Measurements from ENCODE around the gene SLC7A4.

SLC7A4 gene

GRCh38 chr22:21078916-21079315 lies 46.6 kb upstream of the SLC7A4 start:
- H3K4me3 ChIP-seq (ENCODE audit: low read length) = no peak overlapping the region
- H3K4me2 ChIP-seq (ENCODE audit: low read length) = no peak overlapping the region
- H3K27me3 ChIP-seq (ENCODE audit: low read depth, low read length) = no peaks in the 10 kb centered on the region
- H3K79me2 ChIP-seq (ENCODE audit: low read length) = no peaks in the 10 kb centered on the region
- no peak overlapping the region for H2AFZ ChIP-seq (ENCODE audit: low read depth, low read length)
- no peaks in the 10 kb centered on the region for H3K36me3 ChIP-seq (replicated peaks; ENCODE audit: low read depth, low read length)
- no peaks in the 10 kb centered on the region for H4K20me1 ChIP-seq (ENCODE audit: insufficient read depth, low read length)
- no peak for TF ChIP-seq EZH2phosphoT487 (IDR thresholded peaks at IDR 0.05; ENCODE audit: low read depth)
- no peaks in the 10 kb centered on the region for H3K9me3 ChIP-seq (ENCODE audit: insufficient read depth, low read length)
- no peaks in the 10 kb centered on the region for H3K4me1 ChIP-seq (ENCODE audit: low read length)
- no peak overlapping the region for H3K27ac ChIP-seq (ENCODE audit: low read length)
- no peak overlapping the region for H3K9ac ChIP-seq (ENCODE audit: low read length)

- H3K4me2 ChIP-seq (ENCODE audit: low read length) = no peak overlapping the region
- no peaks in the 10 kb centered on the region for H3K4me1 ChIP-seq (ENCODE audit: low read length)
- no peak overlapping the region for H2AFZ ChIP-seq (ENCODE audit: low read depth, low read length)
- H3K9ac ChIP-seq (ENCODE audit: low read length) = no peak overlapping the region
- H3K36me3 ChIP-seq (replicated peaks; ENCODE audit: low read depth, low read length) = no peaks in the 10 kb centered on the region
- H3K27ac ChIP-seq (ENCODE audit: low read length) = no peak overlapping the region
- TF ChIP-seq CTCF (IDR thresholded peaks at IDR 0.05; ENCODE audit: low read depth, low read length) = no peak
- no peak for TF ChIP-seq EZH2phosphoT487 (IDR thresholded peaks at IDR 0.05; ENCODE audit: low read depth)
- H3K9me3 ChIP-seq (ENCODE audit: insufficient read depth, low read length) = no peaks in the 10 kb centered on the region
- H3K79me2 ChIP-seq (ENCODE audit: low read length) = no peaks in the 10 kb centered on the region
- H4K20me1 ChIP-seq (ENCODE audit: insufficient read depth, low read length) = no peaks in the 10 kb centered on the region; the same call in 1 of the 2 replicates
- no peak overlapping the region for H3K4me3 ChIP-seq (ENCODE audit: low read length)
- peaks cover 8% of the 10 kb centered on the region; the same call in 1 of the 2 replicates for H3K27me3 ChIP-seq (ENCODE audit: low read depth, low read length)
Measured at GRCh38 chr22:21077884-21078508, 45.6 kb upstream of the SLC7A4 start.

GRCh38 chr22:21076912-21077625 lies 44.7 kb upstream of the SLC7A4 start:
- TF ChIP-seq CTCF (IDR thresholded peaks at IDR 0.05; ENCODE audit: low read depth, low read length) (no peak), EZH2phosphoT487 (IDR thresholded peaks at IDR 0.05; ENCODE audit: low read depth) (no peak)
- Histone ChIP-seq H2AFZ (ENCODE audit: low read depth, low read length) (no peak overlapping the region), H3K9me3 (ENCODE audit: insufficient read depth, low read length) (no peaks in the 10 kb centered on the region), H3K4me1 (ENCODE audit: low read length) (no peaks in the 10 kb centered on the region), H3K27me3 (ENCODE audit: low read depth, low read length) (peaks cover 15% of the 10 kb centered on the region), H3K36me3 (replicated peaks; ENCODE audit: low read depth, low read length) (no peaks in the 10 kb centered on the region), H4K20me1 (ENCODE audit: insufficient read depth, low read length) (no peaks in the 10 kb centered on the region; the same call in 1 of the 2 replicates), H3K4me3 (ENCODE audit: low read length) (no peak overlapping the region), H3K79me2 (ENCODE audit: low read length) (no peaks in the 10 kb centered on the region), H3K9ac (ENCODE audit: low read length) (no peak overlapping the region), H3K27ac (ENCODE audit: low read length) (no peak overlapping the region), H3K4me2 (ENCODE audit: low read length) (no peak overlapping the region)

GRCh38 chr22:21075516-21076138 lies 43.3 kb upstream of the SLC7A4 start:
- Histone ChIP-seq H3K9me3 (ENCODE audit: insufficient read depth, low read length) (no peaks in the 10 kb centered on the region), H3K9ac (ENCODE audit: low read length) (no peak overlapping the region), H3K27me3 (ENCODE audit: low read depth, low read length) (peaks cover 18% of the 10 kb centered on the region), H3K27ac (ENCODE audit: low read length) (no peak overlapping the region), H4K20me1 (ENCODE audit: insufficient read depth, low read length) (no peaks in the 10 kb centered on the region; the same call in 1 of the 2 replicates), H3K4me2 (ENCODE audit: low read length) (no peak overlapping the region), H3K79me2 (ENCODE audit: low read length) (no peaks in the 10 kb centered on the region), H3K4me1 (ENCODE audit: low read length) (no peaks in the 10 kb centered on the region), H3K36me3 (replicated peaks; ENCODE audit: low read depth, low read length) (no peaks in the 10 kb centered on the region), H3K4me3 (ENCODE audit: low read length) (no peak overlapping the region), H2AFZ (ENCODE audit: low read depth, low read length) (no peak overlapping the region)
- TF ChIP-seq CTCF (IDR thresholded peaks at IDR 0.05; ENCODE audit: low read depth, low read length) (no peak), EZH2phosphoT487 (IDR thresholded peaks at IDR 0.05; ENCODE audit: low read depth) (no peak)
